Loucy (cell line): ENCODE measurements around the gene GHITM.

Experiments used
- CTCF ChIP-seq: fragments of 200-600 bp; sonication (generic); conservative IDR thresholded peaks from 2 replicates; pipeline ENCODE4 v1.5.1; 2014; ENCODE audit warnings: mild to moderate bottlenecking, antibody characterized with exemption, low read length
- EZH2phosphoT487 ChIP-seq: fragments of 200-600 bp; IDR thresholded peaks from 2 replicates; pipeline ENCODE4 v1.6.1; 2018; ENCODE audit warnings: antibody characterized with exemption, mild to moderate bottlenecking, moderate library complexity, borderline replicate concordance

DNA sequence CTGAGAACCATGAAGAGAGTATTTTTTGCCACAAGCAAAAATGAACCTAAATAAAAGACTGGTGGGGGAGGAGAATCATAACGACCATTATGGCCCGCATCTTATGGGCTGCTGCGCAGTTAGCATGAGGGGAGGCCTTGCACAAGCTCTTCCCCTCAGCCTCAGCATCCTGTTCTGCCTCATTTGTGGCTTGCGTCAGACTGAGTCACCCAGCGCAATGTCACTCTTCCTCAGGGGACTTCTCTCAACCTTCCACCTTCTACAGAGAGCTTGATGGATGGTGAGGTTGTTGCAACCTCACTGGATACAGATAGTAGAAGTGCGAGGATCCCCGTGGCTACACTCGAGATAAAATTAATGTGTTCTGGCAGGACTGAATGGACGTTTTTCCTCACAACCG lies 17.5 kb downstream of the GHITM start:
- TF ChIP-seq CTCF: no peak
- TF ChIP-seq EZH2phosphoT487: no peak
